GM12878 (cell line): Measurements from ENCODE around the gene SPPL3. TPM values are rescaled to one million over a fixed set of nuclear protein-coding genes. Genes with fewer than 3 reads are reported as not detected.

Source experiments
- ATAC-seq: fragments of 200-7000 bp; cut with Tn5 transposase; 3 replicates; pipeline ENCODE4 v1.9.1; 2020; ENCODE audit warnings: mild to moderate bottlenecking, moderate library complexity
- BruUV-seq: library from RNA; stranded (reverse); fragments of 400-500 nt; replicated peaks from 2 replicates; lab custom pipeline; 2021; lab: Mats Ljungman, UMichigan
- CTCF ChIA-PET: fragments of 300-600 bp; sonication (Branson Sonifier 250); formaldehyde crosslinking; extraction: SDS; loops from one replicate; lab custom pipeline; 2021; ENCODE audit warnings: inconsistent platforms; lab: Yijun Ruan, JAX
- POLR2A ChIA-PET: fragments of 350-600 bp; formaldehyde crosslinking; extraction: SDS; loops from one replicate; lab custom pipeline; 2021; ENCODE audit warnings: inconsistent platforms; lab: Charles Lee
- RAD21 ChIA-PET: fragments of 300-600 bp; sonication (Branson Sonifier 250); formaldehyde crosslinking; loops from one replicate; lab custom pipeline; 2023; ENCODE audit warnings: antibody characterized with exemption; ENCODE audit not compliant: unreplicated experiment; lab: Charles Lee
- SMC1A ChIA-PET: fragments of 300-600 bp; sonication (Branson Sonifier 250); formaldehyde crosslinking; loops from one replicate; lab custom pipeline; 2023; ENCODE audit not compliant: unreplicated experiment, uncharacterized antibody; lab: Charles Lee
- DNase-seq: peaks from one replicate; pipeline ENCODE4 v3.0.0-alpha.2; 2011; ENCODE audit warnings: low read depth, low spot score
- FAIRE-seq: peaks from 3 replicates; lab custom pipeline; 2011; peaks lifted over from hg19 to GRCh38; lab: Jason Lieb, UNC
- H2AFZ ChIP-seq: 2 replicates; pipeline ENCODE4 v1.6.0; 2011; ENCODE audit warnings: low read depth, low read length, control low read depth; ENCODE audit not compliant: control insufficient read depth
- H3K27ac ChIP-seq: 2 replicates; pipeline ENCODE4 v1.5.1; 2011; ENCODE audit warnings: control low read depth; ENCODE audit not compliant: control insufficient read depth, insufficient read depth
- H3K27me3 ChIP-seq, 2 experiments: replicated peaks in 1 of 2; 2 replicates each; pipeline versions ENCODE4 v1.6.0 to v1.6.1; 2011; ENCODE audit warnings: low read length in 1 of 2; ENCODE audit not compliant: control insufficient read depth in 2 of 2, insufficient read depth in 2 of 2
- H3K36me3 ChIP-seq, 2 experiments: 2 replicates each; pipeline ENCODE4 v1.5.1; 2011; ENCODE audit warnings: low read length in 1 of 2; ENCODE audit not compliant: control insufficient read depth in 2 of 2, insufficient read depth in 2 of 2
- H3K4me1 ChIP-seq: 2 replicates; pipeline ENCODE4 v1.6.1; 2011; ENCODE audit warnings: mild to moderate bottlenecking, low read length, moderate library complexity, mixed read lengths; ENCODE audit not compliant: control insufficient read depth, insufficient read depth
- H3K4me2 ChIP-seq: 2 replicates; pipeline ENCODE4 v1.6.0; 2011; ENCODE audit warnings: control low read depth; ENCODE audit not compliant: control insufficient read depth, insufficient read depth
- H3K4me3 ChIP-seq: fragments of 200-600 bp; sonication (generic); 2 replicates; pipeline ENCODE4 v1.5.1; 2016
- H3K79me2 ChIP-seq: 2 replicates; pipeline ENCODE4 v1.6.0; 2011; ENCODE audit warnings: low read length; ENCODE audit not compliant: control insufficient read depth, insufficient read depth
- H3K9ac ChIP-seq: 2 replicates; pipeline ENCODE4 v1.8.0; 2011; ENCODE audit warnings: low read length, control low read depth, mixed read lengths; ENCODE audit not compliant: control insufficient read depth, insufficient read depth
- H3K9me3 ChIP-seq: replicated peaks from 3 replicates; pipeline ENCODE4 v1.5.1; 2011; ENCODE audit warnings: mild to moderate bottlenecking, low read length; ENCODE audit not compliant: control insufficient read depth, insufficient read depth
- H4K20me1 ChIP-seq: 2 replicates; pipeline ENCODE4 v1.6.0; 2011; ENCODE audit not compliant: control insufficient read depth, insufficient read depth
- CREB1 ChIP-seq: IDR thresholded peaks from 2 replicates; pipeline ENCODE4 v1.6.1; 2012; ENCODE audit warnings: low read depth, mild to moderate bottlenecking, inconsistent platforms
- DPF2 ChIP-seq: fragments of 450-650 bp; IDR thresholded peaks from 2 replicates; pipeline ENCODE4 v1.6.1; 2017; ENCODE audit warnings: mild to moderate bottlenecking
- HCFC1 ChIP-seq: fragments of 150-350 bp; IDR thresholded peaks from 2 replicates; pipeline ENCODE4 v1.6.1; 2014; ENCODE audit warnings: low read length
- HSF1 ChIP-seq: fragments of 150-350 bp; IDR thresholded peaks from 2 replicates; pipeline ENCODE4 v1.6.1; 2014; ENCODE audit warnings: mild to moderate bottlenecking, low read depth, low read length
- KAT2A ChIP-seq: conservative IDR thresholded peaks from 2 replicates; pipeline ENCODE4 v1.6.1; 2011; ENCODE audit warnings: low read depth, low read length; ENCODE audit not compliant: control insufficient read depth
- MYB ChIP-seq: fragments of 150-350 bp; IDR thresholded peaks from 2 replicates; pipeline ENCODE4 v1.6.1; 2014; ENCODE audit warnings: mild to moderate bottlenecking, low read depth, low read length, borderline replicate concordance
- POU2F2 ChIP-seq: IDR thresholded peaks from 3 replicates; pipeline ENCODE4 v1.6.1; 2011; ENCODE audit warnings: low read depth, mild to moderate bottlenecking, low read length, borderline replicate concordance
- RAD51 ChIP-seq: fragments of 450-650 bp; IDR thresholded peaks from 2 replicates; pipeline ENCODE4 v1.6.1; 2016; ENCODE audit warnings: moderate library complexity, mild to moderate bottlenecking, inconsistent platforms
- RBBP5 ChIP-seq: fragments of 200-600 bp; sonication (generic); conservative IDR thresholded peaks from 2 replicates; pipeline ENCODE4 v1.6.1; 2016
- SIX5 ChIP-seq: IDR thresholded peaks from 2 replicates; pipeline ENCODE4 v1.6.1; 2011; ENCODE audit warnings: mild to moderate bottlenecking, low read depth, low read length, moderate library complexity; ENCODE audit not compliant: severe bottlenecking
- WRNIP1 ChIP-seq: IDR thresholded peaks from 2 replicates; pipeline ENCODE4 v1.6.1; 2011; ENCODE audit warnings: low read depth, low read length, improper control_type of control experiment, borderline replicate concordance
- WGBS: methylation state at CpG from one replicate; pipeline ENCODE4 v1.1.6; 2016; ENCODE audit warnings: low lambda C conversion rate; ENCODE audit not compliant: insufficient replicate concordance, insufficient coverage; ENCODE audit errors: missing lambda C conversion rate; 5-methylcytosine and 5-hydroxymethylcytosine counted together
- in situ Hi-C: fragments of 300-500 bp; cut with MboI; formaldehyde crosslinking; loops from 9 replicates; pipeline ENCODE4 v1.14.3; 2018; ENCODE audit warnings: mixed read lengths
- intact Hi-C: fragments of 100-400 bp; cut with micrococcal nuclease; formaldehyde crosslinking; loops from one replicate; pipeline ENCODE4 v1.14.2; 2022; ENCODE audit not compliant: unreplicated experiment
- polyA plus RNA-seq, 11 experiments: library from polyadenylated mRNA; depleted of rRNA in 4 of 11; unstranded in 6 of 11; stranded (reverse) in 5 of 11; fragments of >200 nt; fragmentation: Nextera tagmentation in 4 of 11; fragmentation: Illumina TruSeq in 1 of 11; extraction: Ambion mirVana in 4 of 11; extraction: Trizol in 1 of 11; gene quantifications; 1 replicate in 1 of 11; 2 replicates in 10 of 11; pipeline versions ENCODE4 v1.2.1 to v1.2.3, GENCODE V29; 2011 to 2016; ENCODE audit warnings: inconsistent platforms in 2 of 11, missing spikeins in 2 of 11, low read depth in 1 of 11
- total RNA-seq, 4 experiments: library from RNA; depleted of rRNA in 3 of 4; stranded (reverse); fragments of >200 nt in 3 of 4; fragmentation: Illumina TruSeq in 1 of 4; extraction: Trizol in 1 of 4; gene quantifications; 2 replicates each; pipeline versions ENCODE4 v1.2.1 to v1.2.3, GENCODE V29; 2013 to 2021
- TF ChIP-seq, protein P1 (sequence below): fragments of 450-650 bp; IDR thresholded peaks from 2 replicates; pipeline ENCODE4 v1.6.1; 2016; ENCODE audit warnings: mild to moderate bottlenecking, moderate library complexity, borderline replicate concordance

The SPPL3 gene
- total and polyA plus RNA-seq, 10 of the 15 experiments (the other 5 are each of a cell fraction or from before 2014, with no cell fraction given): 4.3 to 45.5 (median 11.7) TPM

- ChIA-PET CTCF (interaction anchor here (1.0 kb wide), 1 partner anchor 15 kb away, joined by 3 read pairs; no protein-coding TSS in a partner anchor), RAD21 (interaction anchor here (1.0 to 1.3 kb wide), 2 partner anchors 25 to 77 kb away, joined by 3 read pairs; no protein-coding TSS in a partner anchor), POLR2A (interaction anchor here (0.6 kb wide), 1 partner anchor 29 kb away, joined by 3 read pairs; no protein-coding TSS in a partner anchor), SMC1A (interaction anchor here (0.8 to 13.4 kb wide), 4 partner anchors 9 to 25 kb away, joined by 3 to 164 read pairs (median 4); no protein-coding TSS in a partner anchor)
- H3K9me3 ChIP-seq: no peaks in the 10 kb centered on the region
- H3K27ac ChIP-seq: no peak overlapping the region
- ATAC-seq (no peak), FAIRE-seq (no peak), DNase-seq (no peak)
- in situ Hi-C loops: no loop called here
- no peak overlapping the region for H3K9ac ChIP-seq
- TF ChIP-seq HCFC1 (no peak), WRNIP1 (no peak), POU2F2 (no peak), SIX5 (no peak), RBBP5 (no peak), RAD51 (no peak), HSF1 (no peak), KAT2A (no peak), MYB (no peak), DPF2 (no peak), CREB1 (no peak)
- TF ChIP-seq, protein P1, sequence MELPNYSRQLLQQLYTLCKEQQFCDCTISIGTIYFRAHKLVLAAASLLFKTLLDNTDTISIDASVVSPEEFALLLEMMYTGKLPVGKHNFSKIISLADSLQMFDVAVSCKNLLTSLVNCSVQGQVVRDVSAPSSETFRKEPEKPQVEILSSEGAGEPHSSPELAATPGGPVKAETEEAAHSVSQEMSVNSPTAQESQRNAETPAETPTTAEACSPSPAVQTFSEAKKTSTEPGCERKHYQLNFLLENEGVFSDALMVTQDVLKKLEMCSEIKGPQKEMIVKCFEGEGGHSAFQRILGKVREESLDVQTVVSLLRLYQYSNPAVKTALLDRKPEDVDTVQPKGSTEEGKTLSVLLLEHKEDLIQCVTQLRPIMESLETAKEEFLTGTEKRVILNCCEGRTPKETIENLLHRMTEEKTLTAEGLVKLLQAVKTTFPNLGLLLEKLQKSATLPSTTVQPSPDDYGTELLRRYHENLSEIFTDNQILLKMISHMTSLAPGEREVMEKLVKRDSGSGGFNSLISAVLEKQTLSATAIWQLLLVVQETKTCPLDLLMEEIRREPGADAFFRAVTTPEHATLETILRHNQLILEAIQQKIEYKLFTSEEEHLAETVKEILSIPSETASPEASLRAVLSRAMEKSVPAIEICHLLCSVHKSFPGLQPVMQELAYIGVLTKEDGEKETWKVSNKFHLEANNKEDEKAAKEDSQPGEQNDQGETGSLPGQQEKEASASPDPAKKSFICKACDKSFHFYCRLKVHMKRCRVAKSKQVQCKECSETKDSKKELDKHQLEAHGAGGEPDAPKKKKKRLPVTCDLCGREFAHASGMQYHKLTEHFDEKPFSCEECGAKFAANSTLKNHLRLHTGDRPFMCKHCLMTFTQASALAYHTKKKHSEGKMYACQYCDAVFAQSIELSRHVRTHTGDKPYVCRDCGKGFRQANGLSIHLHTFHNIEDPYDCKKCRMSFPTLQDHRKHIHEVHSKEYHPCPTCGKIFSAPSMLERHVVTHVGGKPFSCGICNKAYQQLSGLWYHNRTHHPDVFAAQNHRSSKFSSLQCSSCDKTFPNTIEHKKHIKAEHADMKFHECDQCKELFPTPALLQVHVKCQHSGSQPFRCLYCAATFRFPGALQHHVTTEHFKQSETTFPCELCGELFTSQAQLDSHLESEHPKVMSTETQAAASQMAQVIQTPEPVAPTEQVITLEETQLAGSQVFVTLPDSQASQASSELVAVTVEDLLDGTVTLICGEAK: no peak
- H3K79me2 ChIP-seq: peaks cover 62% of the 10 kb centered on the region
- H3K4me1 ChIP-seq: peaks cover 26% of the 10 kb centered on the region
- H3K36me3 ChIP-seq: no peaks in the 10 kb centered on the region
- intact Hi-C loops: no loop called here
- BruUV-seq: no TSS peak
- H2AFZ ChIP-seq: no peak overlapping the region
- 100% methylated on average over 3 of the region's 3 CpGs for WGBS
- no peak overlapping the region for H3K4me2 ChIP-seq
- H3K4me3 ChIP-seq: no peak overlapping the region
- no peaks in the 10 kb centered on the region for H3K27me3 ChIP-seq
- no peaks in the 10 kb centered on the region; the same call in none of the 2 replicates for H4K20me1 ChIP-seq
Measured at GRCh38 chr12:120825337-120825736, 78.8 kb downstream of the SPPL3 start.
